ENCODE data around the gene FGF14. TPM values are rescaled to one million over a fixed set of nuclear protein-coding genes. Genes with fewer than 3 reads are reported as not detected.

The FGF14 gene
- total and polyA plus RNA-seq, 2 of the 4 experiments (the other 2 are of a cell fraction) = under 0.01 TPM; not detected in 1

DNA sequence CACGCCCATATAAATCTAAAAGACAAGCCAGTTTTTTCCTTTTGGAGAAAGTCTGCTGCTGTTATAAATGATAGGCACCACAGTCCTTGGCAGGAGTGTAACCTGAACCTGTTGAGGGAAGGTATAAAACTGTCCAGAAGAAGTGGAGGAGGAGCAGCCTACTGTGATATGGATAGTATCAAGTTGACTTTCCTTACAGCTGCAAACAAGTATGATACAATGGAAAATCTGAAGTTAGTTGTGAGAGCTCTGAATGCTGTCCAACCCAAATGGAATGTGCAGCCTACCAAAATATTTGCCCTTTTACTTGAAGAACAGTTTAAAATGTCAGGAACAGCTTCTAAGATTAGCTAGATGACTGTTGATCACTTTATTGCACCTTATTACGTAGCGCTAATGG, 399.6 kb downstream of the FGF14 start:
- Histone ChIP-seq H4K5ac (ENCODE audit: low read depth, low read length) (no peak overlapping the region), H3K4ac (ENCODE audit: low read depth, low read length) (no peak overlapping the region), H3K79me1 (ENCODE audit: low read depth in 1 of 2, low read length in 2 of 2) (no peaks in the 10 kb centered on the region), H3K14ac (replicated peaks; ENCODE audit: low read depth, low read length) (no peak overlapping the region), H3K9me3 (ENCODE audit: control insufficient read depth, insufficient read depth, low read length) (no peaks in the 10 kb centered on the region), H3K4me1 (ENCODE audit: control insufficient read depth, insufficient read depth, low read length) (no peaks in the 10 kb centered on the region), H2BK5ac (ENCODE audit: low read depth, low read length, poor library complexity, severe bottlenecking) (no peak overlapping the region), H3K9me1 (ENCODE audit: insufficient read depth, low read length) (no peaks in the 10 kb centered on the region), H2AK5ac (ENCODE audit: low read depth, low read length) (no peak overlapping the region), H3K36me3 (ENCODE audit: control insufficient read depth, insufficient read depth, low read length) (no peaks in the 10 kb centered on the region), H3K27ac (ENCODE audit: insufficient read depth, low read length) (no peak overlapping the region), H4K20me1 (ENCODE audit: insufficient read depth, low read length) (no peaks in the 10 kb centered on the region), H3K18ac (ENCODE audit: low read depth, low read length) (no peak overlapping the region), H3K4me2 (ENCODE audit: low read depth, low read length) (no peak overlapping the region), H2BK15ac (ENCODE audit: low read depth, low read length) (no peak overlapping the region), H4K8ac (ENCODE audit: low read depth in 2 of 2, low read length in 2 of 2) (no peak overlapping the region), H3K56ac (ENCODE audit: extremely low read depth, insufficient read depth, low read length) (no peak overlapping the region), H3K4me3 (ENCODE audit: insufficient read depth, low read depth, low read length) (no peak overlapping the region), H3K9ac (ENCODE audit: low read depth, low read length) (no peak overlapping the region), H3K23ac (ENCODE audit: low read depth, low read length) (no peak overlapping the region), H2AFZ (replicated peaks; ENCODE audit: low read length, poor library complexity) (no peak overlapping the region), H4K91ac (ENCODE audit: insufficient read depth, low read depth, low read length) (no peak overlapping the region), H2BK20ac (ENCODE audit: low read depth, low read length) (no peak overlapping the region), H2BK120ac (ENCODE audit: low read depth, low read length) (no peak overlapping the region), H3K27me3 (ENCODE audit: control insufficient read depth, insufficient read depth, low read length) (no peaks in the 10 kb centered on the region), H2AK9ac (replicated peaks; ENCODE audit: low read depth, low read length, poor library complexity) (no peak overlapping the region)
- ATAC-seq (ENCODE audit: low read depth) (no peak), DNase-seq (no peak)
- in situ Hi-C loops (cut with MboI; ENCODE audit: low sequenced_read_pairs) (no loop called here), dilution Hi-C loops (cut with HindIII; ENCODE audit: low sequenced_read_pairs, unreplicated experiment) (no loop called here), intact Hi-C loops (cut with micrococcal nuclease) (no loop called here)
- no peak for TF ChIP-seq BHLHE40 (IDR thresholded peaks at IDR 0.05; ENCODE audit: low read depth, low read length)
- TF ChIP-seq, protein P1, sequence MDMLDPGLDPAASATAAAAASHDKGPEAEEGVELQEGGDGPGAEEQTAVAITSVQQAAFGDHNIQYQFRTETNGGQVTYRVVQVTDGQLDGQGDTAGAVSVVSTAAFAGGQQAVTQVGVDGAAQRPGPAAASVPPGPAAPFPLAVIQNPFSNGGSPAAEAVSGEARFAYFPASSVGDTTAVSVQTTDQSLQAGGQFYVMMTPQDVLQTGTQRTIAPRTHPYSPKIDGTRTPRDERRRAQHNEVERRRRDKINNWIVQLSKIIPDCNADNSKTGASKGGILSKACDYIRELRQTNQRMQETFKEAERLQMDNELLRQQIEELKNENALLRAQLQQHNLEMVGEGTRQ (IDR thresholded peaks at IDR 0.05; ENCODE audit: low read depth, low read length) = no peak
- WGBS, 2 experiments (ENCODE audit: extremely low coverage in 2 of 2, insufficient read length in 1 of 2) = no CpG with 5 or more reads among the region's 3 CpGs
- ChIA-PET CTCF (interaction anchor here (0.9 kb wide), 1 partner anchor 12 kb away, joined by 3 read pairs; no protein-coding TSS in a partner anchor), POLR2A (ENCODE audit: unreplicated experiment) (no interaction called here)
- BruUV-seq (replicated peaks) = no TSS peak

Data from IMR-90 (cell line).